Activated naive CD4-positive, alpha-beta T cell treated with anti-CD3 and anti-CD28 coated beads, Interleukin-2, amount 10 ng/mL, durations not matched to agents 7 days and 5 days (primary cell): ENCODE measurements around the gene EPHA2.
"Not testable (repeated sequence)": the region's sequence is repeated elsewhere in the genome, so short reads cannot be mapped to it uniquely, and the experiment has no call there.

Experiments
- CTCF ChIA-PET: fragments of 350-600 bp; sonication (Branson Sonifier 250); formaldehyde crosslinking; loops from one replicate; lab custom pipeline; 2021; ENCODE audit warnings: antibody characterized with exemption; lab: Charles Lee
- DNase-seq: peaks from one replicate; pipeline ENCODE4 v3.0.0-alpha.2; 2020
- H3K27ac Mint-ChIP-seq: one replicate; pipeline ENCODE4 v1.8.0; 2021; ENCODE audit warnings: mild to moderate bottlenecking, moderate library complexity, mixed read lengths
- H3K27me3 Mint-ChIP-seq: one replicate; pipeline ENCODE4 v1.8.0; 2021; ENCODE audit warnings: mild to moderate bottlenecking, mixed read lengths
- H3K36me3 Mint-ChIP-seq: one replicate; pipeline ENCODE4 v1.8.0; 2021; ENCODE audit warnings: mixed read lengths
- H3K4me1 Mint-ChIP-seq: one replicate; pipeline ENCODE4 v1.8.0; 2021; ENCODE audit warnings: mixed read lengths
- H3K4me3 Mint-ChIP-seq: one replicate; pipeline ENCODE4 v1.8.0; 2021; ENCODE audit warnings: mild to moderate bottlenecking, moderate library complexity, mixed read lengths
- H3K9me3 Mint-ChIP-seq: one replicate; pipeline ENCODE4 v1.8.0; 2021; ENCODE audit warnings: mixed read lengths

Gene EPHA2

DNA sequence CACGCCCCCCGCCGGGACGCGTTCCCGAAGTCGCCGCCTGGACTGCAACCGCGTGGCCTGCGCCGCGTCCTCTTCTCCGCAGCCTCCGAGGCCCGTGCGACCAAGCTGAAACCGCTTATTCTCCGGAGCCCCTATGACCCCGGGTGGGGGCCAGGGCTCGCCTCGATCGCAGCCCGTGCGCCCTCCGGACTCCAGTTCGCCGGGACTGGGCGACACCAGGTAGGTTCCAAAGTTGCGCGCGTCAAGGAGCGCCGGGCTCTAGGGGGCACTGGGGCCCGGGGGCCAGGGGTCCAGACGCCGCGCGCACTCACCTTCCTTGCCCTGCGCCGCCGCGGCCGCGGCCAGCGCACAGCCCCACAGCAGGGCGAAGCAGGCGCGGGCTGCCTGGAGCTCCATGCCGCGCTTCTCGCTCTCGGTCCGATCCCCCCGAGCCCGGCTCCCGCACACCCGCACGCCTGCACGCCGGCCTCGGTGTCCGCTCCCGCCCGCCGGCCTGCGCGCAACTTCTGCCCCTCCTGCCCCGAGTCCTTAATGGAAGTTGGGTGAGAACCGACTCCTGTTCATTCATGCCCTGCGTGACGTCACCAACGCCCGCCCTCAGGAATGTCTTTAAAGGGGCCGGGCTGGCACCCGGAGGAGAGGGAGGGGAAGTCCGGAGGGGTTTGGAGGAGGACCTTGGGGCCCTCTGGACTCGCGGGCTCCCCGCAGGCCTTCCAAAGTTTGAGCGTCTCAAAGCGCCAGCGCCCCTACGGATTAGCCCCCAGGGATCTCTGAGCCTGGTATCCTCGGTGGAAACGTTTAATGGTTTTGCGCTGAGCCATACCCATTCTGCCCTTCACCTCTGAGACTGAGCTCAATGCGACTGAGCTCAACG lies at the start of gene EPHA2:
EPHA2 (minus strand) TSS at position 533 of the 874 bp plus-strand sequence; CDS start at position 396, 137 bp downstream.
- Mint-ChIP-seq H3K4me3 (peak within 1 kb of the TSS; percentile 31), H3K9me3 (no peaks in the 10 kb centered on the region), H3K36me3 (no peaks in the 10 kb centered on the region), H3K4me1 (peaks cover 56% of the 10 kb centered on the region), H3K27me3 (peaks cover 94% of the 10 kb centered on the region), H3K27ac (no peak within 1 kb of the TSS)
- DNase-seq: no peak
- CTCF ChIA-PET: interaction anchor here (0.6 to 0.7 kb wide), 2 partner anchors 53 to 470 kb away, joined by 3 read pairs; no protein-coding TSS in a partner anchor

DNA sequence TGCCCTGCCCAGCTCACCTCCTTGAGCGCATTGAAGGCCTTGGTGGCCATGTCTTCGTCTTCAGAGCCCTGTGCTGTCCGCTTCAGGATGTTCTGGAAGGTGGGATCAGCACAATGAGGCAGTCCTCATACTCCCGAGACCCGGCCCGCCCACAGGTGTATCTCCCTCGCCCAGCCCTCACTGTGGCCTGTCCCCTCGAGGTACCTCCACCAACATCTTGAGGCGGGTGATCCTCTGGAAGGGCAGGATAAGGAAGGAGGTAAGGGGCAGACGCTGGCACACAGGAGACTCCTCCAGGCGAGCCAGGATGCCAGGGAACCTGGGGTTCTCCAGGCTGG lies 49.4 kb upstream of the EPHA2 start:
- H3K4me3 Mint-ChIP-seq: no peak overlapping the region
- CTCF ChIA-PET: interaction anchor here (0.6 to 7.5 kb wide), 9 partner anchors 12 to 160 kb away, joined by 3 to 53 read pairs (median 4); partner anchors contain the start of gene CPLANE2
- no peak for DNase-seq

DNA sequence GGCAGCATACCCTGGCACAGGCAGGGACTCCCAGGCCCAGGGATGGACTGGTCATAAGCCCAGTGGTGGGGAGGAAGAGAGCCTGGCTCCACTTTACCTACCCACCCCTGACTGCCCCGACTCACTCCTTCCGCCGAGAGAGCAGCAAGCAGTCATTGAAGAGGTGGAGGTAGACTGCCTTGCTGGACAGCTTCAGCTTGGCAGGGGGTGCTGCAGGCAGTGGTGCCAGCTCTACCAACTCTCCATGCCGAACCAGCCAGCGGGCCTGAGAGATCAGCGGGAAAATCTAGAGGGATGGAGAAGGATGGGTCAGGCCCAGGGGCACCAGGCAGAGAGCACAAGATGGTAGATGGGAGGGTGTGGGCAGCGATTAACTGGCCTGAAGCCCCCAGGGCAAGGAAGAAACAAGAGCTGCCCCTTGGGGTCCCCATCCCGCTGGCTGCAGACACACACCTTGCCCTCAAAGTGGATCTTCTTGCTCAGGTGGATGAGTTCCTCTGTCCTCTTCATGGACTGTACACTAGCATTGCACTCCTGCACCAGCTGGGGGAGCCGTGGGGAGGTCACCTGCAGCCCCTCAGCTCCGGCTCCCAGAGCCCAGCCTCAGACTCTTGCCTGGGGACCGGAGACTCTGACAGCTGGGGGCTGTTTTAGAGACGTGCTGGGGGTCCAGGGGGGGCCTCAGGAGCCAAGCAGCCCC lies 48.9 kb upstream of the EPHA2 start:
- H3K36me3 Mint-ChIP-seq: peaks cover 5% of the 10 kb centered on the region
- H3K4me3 Mint-ChIP-seq: peak overlapping the region; percentile 63
- H3K4me1 Mint-ChIP-seq: peaks cover 19% of the 10 kb centered on the region
- no peaks in the 10 kb centered on the region for H3K9me3 Mint-ChIP-seq
- CTCF ChIA-PET: interaction anchor here (0.6 to 7.5 kb wide), 13 partner anchors 13 to 172 kb away, joined by 3 to 53 read pairs (median 4); partner anchors contain the start of gene CPLANE2
- H3K27me3 Mint-ChIP-seq: no peaks in the 10 kb centered on the region
- no peak overlapping the region for H3K27ac Mint-ChIP-seq
- peak; percentile 63 for DNase-seq

More for the DNA sequence above, 49.4 kb upstream of the EPHA2 start:
- H3K9me3 Mint-ChIP-seq: no peaks in the 10 kb centered on the region
- H3K27me3 Mint-ChIP-seq: no peaks in the 10 kb centered on the region
- peaks cover 19% of the 10 kb centered on the region for H3K4me1 Mint-ChIP-seq
- peaks cover 5% of the 10 kb centered on the region for H3K36me3 Mint-ChIP-seq
- no peak overlapping the region for H3K27ac Mint-ChIP-seq

DNA sequence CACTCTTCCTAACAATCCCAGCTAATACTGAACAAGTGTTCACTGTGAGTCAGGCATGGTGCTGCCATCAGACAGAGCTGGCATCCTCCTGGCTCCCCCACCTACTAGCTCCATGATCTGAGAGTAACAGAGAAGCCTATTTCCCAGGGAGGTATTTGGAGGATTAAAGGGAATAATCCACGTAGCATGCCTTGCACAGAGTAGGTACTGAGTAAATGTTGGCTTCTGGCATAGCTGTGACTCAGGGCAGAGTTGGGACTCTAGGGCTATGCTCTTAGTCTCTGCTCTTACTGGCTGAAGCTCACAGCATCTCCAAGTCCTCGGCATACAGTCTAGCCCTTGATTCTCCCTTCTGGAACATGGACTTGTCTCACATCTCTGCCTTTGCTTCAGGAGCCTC lies 48.3 kb upstream of the EPHA2 start:
- Mint-ChIP-seq H3K4me1 (peaks cover 22% of the 10 kb centered on the region), H3K9me3 (no peaks in the 10 kb centered on the region), H3K4me3 (no peak overlapping the region), H3K27ac (no peak overlapping the region), H3K27me3 (no peaks in the 10 kb centered on the region), H3K36me3 (peaks cover 5% of the 10 kb centered on the region)
- CTCF ChIA-PET: interaction anchor here (0.6 to 7.5 kb wide), 10 partner anchors 13 to 172 kb away, joined by 3 to 53 read pairs (median 4); no protein-coding TSS in a partner anchor
- DNase-seq: no peak

DNA sequence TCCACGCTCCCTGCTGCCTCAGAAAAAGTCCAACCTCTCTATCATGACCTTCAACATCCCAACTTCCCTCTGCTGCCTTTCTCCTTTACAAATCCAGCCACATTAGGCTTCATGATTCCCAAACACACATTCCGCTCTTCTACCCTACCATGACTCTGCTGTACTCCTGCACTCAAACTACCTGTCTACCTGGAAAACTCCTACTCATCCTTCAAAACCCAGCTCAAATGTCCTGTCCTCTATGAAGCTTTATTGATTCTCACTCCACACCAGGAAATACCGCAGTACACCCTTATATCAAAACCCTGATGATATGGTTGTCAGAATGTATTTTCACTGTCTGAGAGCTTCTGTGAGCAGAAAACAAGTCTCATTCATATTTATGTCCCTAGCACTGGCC lies 47.7 kb upstream of the EPHA2 start:
- Mint-ChIP-seq H3K4me3 (no peak overlapping the region), H3K4me1 (peaks cover 23% of the 10 kb centered on the region), H3K36me3 (peaks cover 5% of the 10 kb centered on the region), H3K27ac (no peak overlapping the region), H3K27me3 (no peaks in the 10 kb centered on the region), H3K9me3 (no peaks in the 10 kb centered on the region)
- CTCF ChIA-PET: interaction anchor here (0.8 to 7.5 kb wide), 8 partner anchors 11 to 160 kb away, joined by 3 to 53 read pairs (median 5); no protein-coding TSS in a partner anchor
- DNase-seq: no peak

DNA sequence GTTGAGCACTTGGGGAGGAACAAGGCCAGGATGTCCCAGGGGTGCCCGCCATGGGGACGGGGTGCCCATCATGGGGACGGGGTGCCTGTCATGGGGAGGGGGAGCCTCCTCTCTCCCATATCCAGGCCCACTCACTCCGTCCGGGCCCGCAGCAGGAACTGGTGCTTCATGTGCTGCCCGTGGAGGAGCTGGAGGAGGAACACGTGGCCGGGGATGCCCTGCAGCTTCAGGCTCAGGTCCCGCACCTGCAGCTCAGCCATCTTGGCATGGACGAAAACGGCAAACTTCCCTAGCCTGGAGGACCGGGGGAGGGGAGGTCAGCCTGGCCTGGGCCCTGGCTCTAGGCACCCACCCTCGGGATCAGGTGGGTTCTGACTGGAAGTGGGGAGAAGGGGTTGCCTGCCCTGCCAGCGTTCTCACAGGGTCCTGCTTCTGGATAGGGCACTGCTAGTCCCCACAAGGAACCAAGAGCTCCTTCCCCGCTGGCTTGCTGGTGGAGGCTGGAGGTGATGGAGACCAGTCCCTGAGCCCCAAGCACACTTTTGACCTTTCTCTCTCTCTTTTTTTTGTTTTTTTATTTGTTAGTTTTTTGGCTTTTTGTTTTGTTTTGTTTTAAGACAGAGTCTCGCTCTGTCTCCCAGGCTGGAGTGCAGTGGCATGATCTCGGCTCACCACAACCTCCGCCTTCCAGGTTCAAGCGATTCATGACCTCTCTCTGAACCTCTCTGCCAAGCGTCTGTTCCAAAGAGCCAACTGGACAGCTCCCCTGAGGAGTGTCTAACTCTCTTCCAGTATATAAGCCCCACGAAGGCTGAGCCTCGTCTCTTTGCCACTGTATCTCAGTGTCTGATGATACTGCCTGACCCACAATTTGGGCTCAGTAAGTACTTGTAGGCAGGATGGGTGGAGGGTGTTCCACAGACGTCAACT lies 46.7 kb upstream of the EPHA2 start:
- H3K4me3 Mint-ChIP-seq: no peak overlapping the region
- no peaks in the 10 kb centered on the region for H3K27me3 Mint-ChIP-seq
- H3K9me3 Mint-ChIP-seq: no peaks in the 10 kb centered on the region
- DNase-seq: no peak
- H3K4me1 Mint-ChIP-seq: peaks cover 23% of the 10 kb centered on the region
- H3K27ac Mint-ChIP-seq: no peak overlapping the region
- H3K36me3 Mint-ChIP-seq: peaks cover 5% of the 10 kb centered on the region
- CTCF ChIA-PET: interaction anchor here (0.8 to 7.5 kb wide), 5 partner anchors 10 to 161 kb away, joined by 3 to 53 read pairs (median 5); no protein-coding TSS in a partner anchor

DNA sequence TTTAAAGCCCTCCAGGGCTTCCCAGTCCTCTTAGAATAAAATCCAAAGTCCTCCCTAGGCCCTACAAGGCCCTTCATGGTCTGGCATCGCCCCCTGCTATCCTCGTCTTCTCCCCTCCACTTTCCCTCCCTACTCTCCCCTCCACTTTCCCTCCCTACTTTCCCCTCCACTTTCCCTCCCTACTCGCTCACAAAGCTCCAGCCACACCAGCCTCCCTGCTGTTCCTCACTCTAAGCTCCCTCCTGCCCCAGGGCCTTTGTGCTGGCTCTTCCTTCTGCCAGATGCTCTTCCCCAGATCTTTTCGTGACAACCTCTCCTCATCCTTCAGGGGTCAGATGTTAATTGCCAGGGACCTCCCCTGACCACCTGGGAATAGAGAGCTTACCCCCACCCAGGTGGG lies 43.8 kb upstream of the EPHA2 start:
- peaks cover 5% of the 10 kb centered on the region for H3K4me1 Mint-ChIP-seq
- H3K27me3 Mint-ChIP-seq: peaks cover 1% of the 10 kb centered on the region
- H3K27ac Mint-ChIP-seq: no peak overlapping the region
- H3K36me3 Mint-ChIP-seq: peaks cover 4% of the 10 kb centered on the region
- H3K9me3 Mint-ChIP-seq: no peaks in the 10 kb centered on the region
- no peak overlapping the region for H3K4me3 Mint-ChIP-seq
- CTCF ChIA-PET: interaction anchor here (1.1 to 7.5 kb wide), 2 partner anchors 44 to 115 kb away, joined by 5 to 53 read pairs; no protein-coding TSS in a partner anchor
- no peak for DNase-seq

DNA sequence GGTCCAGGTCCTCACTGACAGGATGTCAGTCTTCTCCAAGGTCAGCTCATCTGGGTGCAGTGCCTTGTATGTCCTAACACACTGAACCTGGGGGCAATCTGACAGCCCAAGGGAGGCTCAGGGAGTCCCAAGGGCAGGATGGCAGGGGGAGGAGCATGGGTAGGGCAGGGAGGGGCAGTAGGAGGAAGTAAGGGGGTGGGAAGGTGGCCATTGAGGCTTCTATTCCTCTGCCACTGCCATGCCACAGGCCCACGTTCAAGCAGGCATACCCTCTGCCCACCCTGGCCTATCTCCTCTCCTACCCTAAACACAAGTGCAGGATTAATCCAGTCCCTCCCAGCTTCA lies 43.3 kb upstream of the EPHA2 start:
- CTCF ChIA-PET: interaction anchor here (7.5 kb wide), 1 partner anchor 45 kb away, joined by 53 read pairs; no protein-coding TSS in a partner anchor
- no peak overlapping the region for H3K4me3 Mint-ChIP-seq
- H3K27me3 Mint-ChIP-seq: peaks cover 6% of the 10 kb centered on the region
- H3K9me3 Mint-ChIP-seq: no peaks in the 10 kb centered on the region
- H3K4me1 Mint-ChIP-seq: peaks cover 4% of the 10 kb centered on the region
- H3K27ac Mint-ChIP-seq: no peak overlapping the region
- DNase-seq: no peak
- H3K36me3 Mint-ChIP-seq: peaks cover 4% of the 10 kb centered on the region

DNA sequence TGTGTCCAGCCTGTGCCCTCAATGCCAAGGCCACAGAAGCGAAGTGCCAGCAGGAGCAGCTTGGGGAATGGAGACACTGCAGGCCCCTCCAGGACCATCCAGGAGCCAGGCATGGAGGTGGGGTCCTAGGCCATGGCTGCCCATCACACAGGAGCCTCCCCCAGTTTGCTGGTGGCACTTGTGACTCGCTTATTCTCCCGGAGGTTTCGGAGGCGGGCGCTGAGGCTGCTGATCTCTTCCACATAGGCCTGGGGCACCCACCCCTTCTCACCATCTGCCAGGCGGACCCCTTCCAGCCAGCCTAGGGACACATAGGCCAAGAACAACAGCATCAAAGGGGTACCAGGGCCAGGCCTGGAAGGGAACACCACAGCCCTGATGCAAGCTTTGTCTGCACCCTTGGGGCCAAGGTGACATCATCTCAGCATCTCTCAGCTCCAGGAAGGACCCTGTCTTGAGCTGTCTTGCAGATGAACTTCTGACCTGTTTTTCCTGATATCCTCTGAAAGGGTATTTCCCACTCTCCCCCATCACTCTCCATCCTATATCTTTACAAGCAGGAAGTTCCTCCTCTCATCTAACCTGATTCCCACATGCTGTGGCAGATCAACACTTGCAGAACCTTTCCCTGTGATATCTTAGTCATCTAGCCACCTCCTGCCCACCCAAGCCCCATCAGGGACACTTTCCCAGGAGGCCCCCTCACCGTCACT lies 42.7 kb upstream of the EPHA2 start:
- H3K4me3 Mint-ChIP-seq: no peak overlapping the region
- H3K9me3 Mint-ChIP-seq: no peaks in the 10 kb centered on the region
- CTCF ChIA-PET: interaction anchor here (7.5 kb wide), 1 partner anchor 45 kb away, joined by 53 read pairs; no protein-coding TSS in a partner anchor
- no peak overlapping the region for H3K27ac Mint-ChIP-seq
- H3K4me1 Mint-ChIP-seq: peaks cover 4% of the 10 kb centered on the region
- peaks cover 4% of the 10 kb centered on the region for H3K36me3 Mint-ChIP-seq
- DNase-seq: no peak
- peaks cover 6% of the 10 kb centered on the region for H3K27me3 Mint-ChIP-seq

DNA sequence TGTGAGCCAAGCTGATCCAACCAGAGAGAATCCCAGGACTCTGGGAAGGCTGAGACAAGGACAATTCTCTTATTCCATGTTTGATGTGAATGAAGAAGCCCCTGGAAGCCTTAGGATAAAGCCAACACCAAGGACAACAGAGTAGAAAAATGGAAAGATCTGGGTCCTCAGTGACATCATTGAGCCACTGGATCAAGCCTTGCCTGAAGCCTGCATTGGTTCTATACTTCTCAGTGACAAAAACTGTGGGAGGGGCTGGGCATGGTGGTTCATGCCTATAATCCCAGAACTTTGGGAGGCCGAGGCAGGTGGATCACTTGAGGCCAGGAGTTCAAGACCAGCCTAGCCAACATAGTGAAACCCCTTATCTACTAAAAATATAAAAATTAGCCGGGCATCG lies 41.0 kb upstream of the EPHA2 start:
- Mint-ChIP-seq H3K36me3 (no peaks in the 10 kb centered on the region), H3K4me3 (no peak overlapping the region), H3K27ac (no peak overlapping the region), H3K27me3 (peaks cover 6% of the 10 kb centered on the region), H3K9me3 (no peaks in the 10 kb centered on the region), H3K4me1 (peaks cover 4% of the 10 kb centered on the region)
- CTCF ChIA-PET: interaction anchor here (1.5 kb wide), 1 partner anchor 111 kb away, joined by 5 read pairs; no protein-coding TSS in a partner anchor
- DNase-seq: no peak

DNA sequence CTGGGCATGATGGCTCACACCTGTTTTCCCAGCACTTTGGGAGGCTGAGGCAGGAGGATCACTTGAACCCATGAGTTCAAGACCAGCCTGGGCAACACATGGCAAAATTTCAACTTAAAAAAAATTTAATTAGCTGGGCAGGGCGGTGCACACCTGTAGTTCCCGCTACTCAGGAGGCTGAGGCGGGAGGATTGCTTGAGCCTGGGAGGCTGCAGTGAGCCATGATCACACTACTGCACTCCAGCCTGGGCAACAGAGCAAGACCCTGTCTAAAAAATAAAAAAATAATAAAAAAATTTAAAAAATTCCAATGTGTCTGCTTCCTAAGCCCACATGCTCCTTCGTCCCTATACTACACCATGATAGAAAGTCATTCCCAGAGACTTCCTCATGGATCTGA lies 40.3 kb upstream of the EPHA2 start:
- not testable (repeated sequence) for H3K4me1 Mint-ChIP-seq

DNA sequence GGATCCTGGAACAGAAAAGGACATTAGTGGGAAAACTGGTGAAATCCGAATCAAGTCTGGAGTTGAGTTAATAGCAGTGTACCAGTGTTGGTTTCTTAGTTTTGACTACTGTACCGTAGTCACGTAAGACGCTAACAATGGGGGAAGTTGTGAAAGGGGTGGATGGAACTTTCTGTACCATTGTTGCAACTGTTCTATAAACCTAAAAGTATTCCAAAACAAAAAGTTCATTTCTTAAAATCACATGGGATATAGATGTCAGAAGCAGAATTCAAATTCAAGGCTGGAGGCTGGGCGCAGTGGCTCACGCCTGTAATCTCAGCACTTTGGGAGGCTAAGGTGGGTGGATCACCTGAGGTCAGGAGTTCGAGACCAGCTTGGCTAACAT lies 39.6 kb upstream of the EPHA2 start:
- peaks cover 11% of the 10 kb centered on the region for H3K27me3 Mint-ChIP-seq
- H3K9me3 Mint-ChIP-seq: no peaks in the 10 kb centered on the region
- DNase-seq: no peak
- no peak overlapping the region for H3K27ac Mint-ChIP-seq
- no peak overlapping the region for H3K4me3 Mint-ChIP-seq
- peaks cover 4% of the 10 kb centered on the region for H3K4me1 Mint-ChIP-seq
- H3K36me3 Mint-ChIP-seq: no peaks in the 10 kb centered on the region
- CTCF ChIA-PET: interaction anchor here (1.5 kb wide), 1 partner anchor 109 kb away, joined by 5 read pairs; no protein-coding TSS in a partner anchor

More for the DNA sequence above, 40.3 kb upstream of the EPHA2 start:
- not testable (repeated sequence) for DNase-seq, H3K4me3 Mint-ChIP-seq, H3K27ac Mint-ChIP-seq, H3K27me3 Mint-ChIP-seq, H3K36me3 Mint-ChIP-seq, H3K9me3 Mint-ChIP-seq
- CTCF ChIA-PET: interaction anchor here (1.5 kb wide), 1 partner anchor 110 kb away, joined by 5 read pairs; no protein-coding TSS in a partner anchor
